ENCODE measurements around the gene JAKMIP2.
A peak's percentile ranks its signal among the peaks of the same experiment; 100 is the strongest.
"Not testable (repeated sequence)": the region's sequence is repeated elsewhere in the genome, so short reads cannot be mapped to it uniquely, and the experiment has no call there.

The JAKMIP2 gene

GRCh38 chr5:147782110-147783028 is at the start of gene JAKMIP2:
Gene JAKMIP2, minus strand, starts transcription at chr5:147782728. Its CDS starts 110,922 bp downstream, at chr5:147671806.
- DNase-seq = peak; percentile 90

GRCh38 chr5:147831465-147831864 is 48.9 kb upstream of the JAKMIP2 start, which contains the start of gene SPINK1:
Gene SPINK1, minus strand, starts transcription at chr5:147831671. Its CDS starts 94 bp downstream, at chr5:147831577.
- no peak for DNase-seq

GRCh38 chr5:147830035-147830434 is 47.5 kb upstream of the JAKMIP2 start:
- no peak for DNase-seq

- not testable (repeated sequence) for DNase-seq
Measured at GRCh38 chr5:147827017-147827416, 44.5 kb upstream of the JAKMIP2 start.

- no peak for DNase-seq
Measured at GRCh38 chr5:147826361-147826760, 43.8 kb upstream of the JAKMIP2 start.

- DNase-seq = peak; percentile 34
Measured at GRCh38 chr5:147822686-147823491, 40.4 kb upstream of the JAKMIP2 start.

- DNase-seq = not testable (repeated sequence)
Measured at GRCh38 chr5:147822222-147822621, 39.7 kb upstream of the JAKMIP2 start.

GRCh38 chr5:147821766-147822165 is 39.2 kb upstream of the JAKMIP2 start:
- DNase-seq = no peak

GRCh38 chr5:147819261-147819770 is 36.8 kb upstream of the JAKMIP2 start:
- DNase-seq = no peak

- DNase-seq = no peak
Measured at GRCh38 chr5:147818290-147818689, 35.8 kb upstream of the JAKMIP2 start.

- no peak for DNase-seq
Measured at GRCh38 chr5:147813696-147814095, 31.2 kb upstream of the JAKMIP2 start.

- DNase-seq = no peak
Measured at GRCh38 chr5:147809830-147810666, 27.5 kb upstream of the JAKMIP2 start.

- peak; percentile 23 for DNase-seq
Measured at GRCh38 chr5:147805030-147805454, 22.5 kb upstream of the JAKMIP2 start.

- no peak for DNase-seq
Measured at GRCh38 chr5:147804334-147804733, 21.8 kb upstream of the JAKMIP2 start.

GRCh38 chr5:147803926-147804325 is 21.4 kb upstream of the JAKMIP2 start:
- no peak for DNase-seq

- not testable (repeated sequence) for DNase-seq
Measured at GRCh38 chr5:147803161-147803560, 20.6 kb upstream of the JAKMIP2 start.

- no peak for DNase-seq
Measured at GRCh38 chr5:147801461-147801860, 18.9 kb upstream of the JAKMIP2 start.

GRCh38 chr5:147800491-147800890 is 18.0 kb upstream of the JAKMIP2 start:
- DNase-seq = no peak

- no peak for DNase-seq
Measured at GRCh38 chr5:147796556-147797308, 14.2 kb upstream of the JAKMIP2 start.

GRCh38 chr5:147791181-147791580 is 8.7 kb upstream of the JAKMIP2 start:
- DNase-seq = no peak

- DNase-seq = no peak
Measured at GRCh38 chr5:147789820-147790219, 7.3 kb upstream of the JAKMIP2 start.

GRCh38 chr5:147788023-147788422 is 5.5 kb upstream of the JAKMIP2 start:
- no peak for DNase-seq
